ENCODE measurements around the gene IVL.

The IVL gene

GRCh38 chr1:152886758-152887409 lies 21.5 kb upstream of the IVL start:
- DNase-seq (ENCODE audit: low read depth), result no peak
- H3K4me3 ChIP-seq (replicated peaks; ENCODE audit: low read depth, low read length), result no peak overlapping the region
- TF ChIP-seq, protein P1, sequence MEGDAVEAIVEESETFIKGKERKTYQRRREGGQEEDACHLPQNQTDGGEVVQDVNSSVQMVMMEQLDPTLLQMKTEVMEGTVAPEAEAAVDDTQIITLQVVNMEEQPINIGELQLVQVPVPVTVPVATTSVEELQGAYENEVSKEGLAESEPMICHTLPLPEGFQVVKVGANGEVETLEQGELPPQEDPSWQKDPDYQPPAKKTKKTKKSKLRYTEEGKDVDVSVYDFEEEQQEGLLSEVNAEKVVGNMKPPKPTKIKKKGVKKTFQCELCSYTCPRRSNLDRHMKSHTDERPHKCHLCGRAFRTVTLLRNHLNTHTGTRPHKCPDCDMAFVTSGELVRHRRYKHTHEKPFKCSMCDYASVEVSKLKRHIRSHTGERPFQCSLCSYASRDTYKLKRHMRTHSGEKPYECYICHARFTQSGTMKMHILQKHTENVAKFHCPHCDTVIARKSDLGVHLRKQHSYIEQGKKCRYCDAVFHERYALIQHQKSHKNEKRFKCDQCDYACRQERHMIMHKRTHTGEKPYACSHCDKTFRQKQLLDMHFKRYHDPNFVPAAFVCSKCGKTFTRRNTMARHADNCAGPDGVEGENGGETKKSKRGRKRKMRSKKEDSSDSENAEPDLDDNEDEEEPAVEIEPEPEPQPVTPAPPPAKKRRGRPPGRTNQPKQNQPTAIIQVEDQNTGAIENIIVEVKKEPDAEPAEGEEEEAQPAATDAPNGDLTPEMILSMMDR (IDR thresholded peaks at IDR 0.05; ENCODE audit: low read length, missing control alignments), result no peak

DNA sequence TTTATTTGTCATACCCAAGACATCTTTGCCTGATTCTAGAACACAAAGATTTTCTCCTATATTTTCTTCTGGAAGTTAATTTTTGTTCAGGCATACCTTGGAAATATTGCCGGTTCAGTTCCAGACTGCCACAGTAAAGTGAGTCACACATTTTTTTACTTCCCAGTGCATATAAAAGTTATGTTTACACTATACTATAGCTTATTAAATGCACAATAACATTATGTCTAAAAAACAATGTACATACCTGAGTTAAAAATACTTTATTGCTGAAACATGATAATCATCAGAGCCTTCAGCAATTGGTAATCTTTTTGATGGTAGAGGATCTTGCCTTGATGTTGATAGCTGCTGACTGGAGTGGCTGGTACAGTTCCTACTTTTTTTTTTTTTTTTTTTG lies 20.2 kb upstream of the IVL start:
- DNase-seq (ENCODE audit: low read depth), result no peak
- no peak overlapping the region for H3K4me3 ChIP-seq (replicated peaks; ENCODE audit: low read depth, low read length)
- TF ChIP-seq, protein P1 (IDR thresholded peaks at IDR 0.05; ENCODE audit: low read length, missing control alignments), result no peak

GRCh38 chr1:152899027-152899426 lies 9.3 kb upstream of the IVL start:
- TF ChIP-seq, protein P1 (IDR thresholded peaks at IDR 0.05; ENCODE audit: low read length, missing control alignments), result no peak
- H3K4me3 ChIP-seq (replicated peaks; ENCODE audit: low read depth, low read length), result no peak overlapping the region
- no peak for DNase-seq (ENCODE audit: low read depth)

GRCh38 chr1:152899883-152900282 lies 8.5 kb upstream of the IVL start:
- TF ChIP-seq, protein P1 (IDR thresholded peaks at IDR 0.05; ENCODE audit: low read length, missing control alignments), result no peak
- no peak overlapping the region for H3K4me3 ChIP-seq (replicated peaks; ENCODE audit: low read depth, low read length)
- no peak for DNase-seq (ENCODE audit: low read depth)

DNA sequence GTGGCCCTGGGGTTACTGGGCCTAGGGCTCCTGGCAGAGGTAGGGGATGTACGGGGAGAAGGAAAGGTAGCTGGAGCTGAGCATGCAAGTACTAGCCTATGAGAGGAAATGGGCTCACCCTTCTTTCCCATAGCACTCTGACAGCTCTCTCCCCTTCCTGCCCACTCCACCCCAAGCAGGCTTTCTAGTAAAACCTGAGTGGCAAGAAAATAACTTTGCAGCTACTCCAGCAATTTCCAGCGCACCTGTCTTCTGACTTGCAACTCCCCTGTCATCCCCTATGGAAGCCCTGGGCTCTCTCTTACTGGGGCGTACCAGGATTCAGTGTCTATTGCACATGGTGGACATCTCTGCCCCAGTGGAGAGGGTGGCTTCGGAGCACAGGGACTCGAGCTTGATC lies 6.7 kb upstream of the IVL start:
- TF ChIP-seq, protein P1 (IDR thresholded peaks at IDR 0.05; ENCODE audit: low read length, missing control alignments), result no peak
- H3K4me3 ChIP-seq (replicated peaks; ENCODE audit: low read depth, low read length), result no peak overlapping the region
- no peak for DNase-seq (ENCODE audit: low read depth)

DNA sequence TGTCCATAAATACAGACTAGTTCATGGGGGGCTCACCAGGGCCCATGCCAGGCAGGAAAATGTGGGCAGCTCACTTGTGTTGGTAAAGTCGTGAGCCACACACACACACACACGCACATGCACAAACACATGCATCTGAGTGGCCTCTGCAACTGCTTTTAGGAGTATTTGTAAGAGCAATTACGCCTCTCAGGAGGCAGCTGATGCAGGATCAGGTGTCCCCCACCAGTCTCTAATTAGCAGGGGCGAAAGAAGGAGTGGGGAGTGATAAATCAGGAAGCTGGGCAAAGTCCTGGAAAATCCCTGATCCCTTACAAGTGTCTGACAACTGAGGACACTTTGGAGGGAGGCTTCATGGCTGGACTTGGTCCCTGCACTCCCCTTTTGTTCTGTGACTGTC lies 5.7 kb upstream of the IVL start:
- no peak for DNase-seq (ENCODE audit: low read depth)
- TF ChIP-seq, protein P1 (IDR thresholded peaks at IDR 0.05; ENCODE audit: low read length, missing control alignments), result no peak
- no peak overlapping the region for H3K4me3 ChIP-seq (replicated peaks; ENCODE audit: low read depth, low read length)
